H9 (cell line): ENCODE data around the gene CELA2B. TPM values are rescaled to one million over a fixed set of nuclear protein-coding genes. Genes with fewer than 3 reads are reported as not detected.

Source experiments
- DNase-seq: peaks from one replicate; pipeline ENCODE4 v3.0.0-alpha.2; 2017
- H2AFZ ChIP-seq: one replicate; pipeline ENCODE4 v1.6.1; 2013; ENCODE audit warnings: mild to moderate bottlenecking, low read length, control low read depth, moderate library complexity
- H2AK5ac ChIP-seq: 2 replicates; pipeline ENCODE4 v1.6.1; 2013; ENCODE audit warnings: low read length, control low read depth, mixed read lengths; ENCODE audit not compliant: insufficient read length
- H2BK120ac ChIP-seq: one replicate; pipeline ENCODE4 v1.6.1; 2013; ENCODE audit warnings: low read depth, mild to moderate bottlenecking, low read length, control low read depth, inconsistent platforms; ENCODE audit not compliant: poor library complexity, severe bottlenecking
- H2BK12ac ChIP-seq: 2 replicates; pipeline ENCODE4 v1.6.1; 2013; ENCODE audit warnings: low read length, control low read depth, mixed read lengths, low read depth; ENCODE audit not compliant: insufficient read length
- H2BK15ac ChIP-seq: 2 replicates; pipeline ENCODE4 v1.6.1; 2013; ENCODE audit warnings: low read depth, low read length, control low read depth
- H2BK20ac ChIP-seq: one replicate; pipeline ENCODE4 v1.6.1; 2013; ENCODE audit warnings: low read depth, mild to moderate bottlenecking, low read length, control low read depth, inconsistent platforms; ENCODE audit not compliant: poor library complexity, severe bottlenecking
- H2BK5ac ChIP-seq: 2 replicates; pipeline ENCODE4 v1.6.1; 2013; ENCODE audit warnings: low read length, control low read depth, mixed read lengths; ENCODE audit not compliant: insufficient read length
- H3K14ac ChIP-seq: 2 replicates; pipeline ENCODE4 v1.6.1; 2013; ENCODE audit warnings: low read length, control low read depth; ENCODE audit not compliant: insufficient read depth
- H3K18ac ChIP-seq: 2 replicates; pipeline ENCODE4 v1.6.1; 2013; ENCODE audit warnings: low read depth, mild to moderate bottlenecking, mixed read lengths, low read length, control low read depth; ENCODE audit not compliant: insufficient read length
- H3K23ac ChIP-seq: 2 replicates; pipeline ENCODE4 v1.6.1; 2013; ENCODE audit warnings: low read length, control low read depth, mixed read lengths, low read depth; ENCODE audit not compliant: insufficient read length
- H3K23me2 ChIP-seq: 2 replicates; pipeline ENCODE4 v1.6.1; 2013; ENCODE audit warnings: low read depth, mild to moderate bottlenecking, mixed read lengths, low read length, control low read depth; ENCODE audit not compliant: insufficient read length, poor library complexity, severe bottlenecking
- H3K27ac ChIP-seq: 2 replicates; pipeline ENCODE4 v1.5.1; 2013; ENCODE audit warnings: low read length, control low read depth, mixed read lengths, low read depth; ENCODE audit not compliant: insufficient read length
- H3K27me3 ChIP-seq: 2 replicates; pipeline ENCODE4 v1.6.1; 2013; ENCODE audit warnings: low read length, control low read depth, inconsistent platforms; ENCODE audit not compliant: insufficient read depth
- H3K4ac ChIP-seq: 2 replicates; pipeline ENCODE4 v1.6.1; 2013; ENCODE audit warnings: low read depth, mild to moderate bottlenecking, control low read depth, inconsistent platforms, low read length, moderate library complexity
- H3K4me1 ChIP-seq: 2 replicates; pipeline ENCODE4 v1.6.1; 2013; ENCODE audit warnings: low read length, control low read depth, inconsistent platforms; ENCODE audit not compliant: insufficient read depth
- H3K4me2 ChIP-seq: 2 replicates; pipeline ENCODE4 v1.6.1; 2013; ENCODE audit warnings: low read length, control low read depth, mixed read lengths; ENCODE audit not compliant: insufficient read length, insufficient read depth
- H3K56ac ChIP-seq: 2 replicates; pipeline ENCODE4 v1.6.1; 2013; ENCODE audit warnings: low read depth, mild to moderate bottlenecking, mixed read lengths, low read length, control low read depth; ENCODE audit not compliant: insufficient read length
- H3K79me1 ChIP-seq: 2 replicates; pipeline ENCODE4 v1.6.1; 2013; ENCODE audit warnings: low read depth, mild to moderate bottlenecking, moderate library complexity, low read length, control low read depth, inconsistent platforms; ENCODE audit not compliant: insufficient read depth, poor library complexity, severe bottlenecking
- H3K79me2 ChIP-seq: 2 replicates; pipeline ENCODE4 v1.6.1; 2013; ENCODE audit warnings: low read length, control low read depth, inconsistent platforms; ENCODE audit not compliant: insufficient read depth
- H3K9ac ChIP-seq: 2 replicates; pipeline ENCODE4 v1.6.1; 2013; ENCODE audit warnings: low read length, control low read depth, mixed read lengths; ENCODE audit not compliant: insufficient read length; ENCODE audit errors: extremely low read depth
- H3K9me3 ChIP-seq: one replicate; pipeline ENCODE4 v1.6.1; 2013; ENCODE audit warnings: low read depth, low read length, inconsistent platforms; ENCODE audit not compliant: control insufficient read depth
- H3T11ph ChIP-seq: one replicate; pipeline ENCODE4 v1.6.1; 2013; ENCODE audit warnings: mild to moderate bottlenecking, low read length, control low read depth, inconsistent platforms
- H4K20me1 ChIP-seq: one replicate; pipeline ENCODE4 v1.6.1; 2013; ENCODE audit not compliant: control insufficient read depth, insufficient read length, insufficient read depth
- H4K5ac ChIP-seq: 2 replicates; pipeline ENCODE4 v1.6.1; 2013; ENCODE audit warnings: low read depth, mild to moderate bottlenecking, mixed read lengths, low read length, control low read depth; ENCODE audit not compliant: insufficient read length
- H4K8ac ChIP-seq: replicated peaks from 2 replicates; pipeline ENCODE4 v1.6.1; 2013; ENCODE audit warnings: low read length, control low read depth, mixed read lengths, low read depth; ENCODE audit not compliant: insufficient read length
- H4K91ac ChIP-seq: 2 replicates; pipeline ENCODE4 v1.6.1; 2013; ENCODE audit warnings: low read depth, mild to moderate bottlenecking, moderate library complexity, mixed read lengths, low read length, control low read depth; ENCODE audit not compliant: insufficient read length
- H3K27ac Mint-ChIP-seq, 3 experiments: 2 replicates in 2 of 3; 3 replicates in 1 of 3; pipeline ENCODE4 v1.8.0; 2020 to 2021; ENCODE audit warnings: mixed read lengths in 3 of 3, mild to moderate bottlenecking in 1 of 3, moderate library complexity in 1 of 3
- H3K27me3 Mint-ChIP-seq: 2 replicates; pipeline ENCODE4 v1.8.0; 2021; ENCODE audit warnings: low read depth, mild to moderate bottlenecking, moderate library complexity, mixed read lengths
- H3K36me3 Mint-ChIP-seq, 3 experiments: 2 replicates in 2 of 3; 3 replicates in 1 of 3; pipeline ENCODE4 v1.8.0; 2020 to 2021; ENCODE audit warnings: low read depth in 3 of 3, mixed read lengths in 3 of 3; ENCODE audit not compliant: insufficient read depth in 1 of 3
- H3K4me1 Mint-ChIP-seq, 2 experiments: 2 replicates each; pipeline ENCODE4 v1.8.0; 2020; ENCODE audit warnings: mixed read lengths in 2 of 2
- H3K4me3 Mint-ChIP-seq, 2 experiments: 2 replicates in 1 of 2; 3 replicates in 1 of 2; pipeline ENCODE4 v1.8.0; 2020 to 2021; ENCODE audit warnings: mild to moderate bottlenecking in 2 of 2, mixed read lengths in 2 of 2, moderate library complexity in 1 of 2
- H3K9me3 Mint-ChIP-seq, 2 experiments: 2 replicates in 1 of 2; 3 replicates in 1 of 2; pipeline ENCODE4 v1.8.0; 2020; ENCODE audit warnings: mild to moderate bottlenecking in 2 of 2, mixed read lengths in 2 of 2, moderate library complexity in 1 of 2
- WGBS: extraction: QIAGEN DNeasy Blood & Tissue Kit; methylation state at CpG from one replicate; pipeline ENCODE4 v1.1.7; 2013; ENCODE audit warnings: missing lambda C conversion rate, low lambda C conversion rate, mixed read lengths; ENCODE audit not compliant: insufficient read length; ENCODE audit errors: extremely low coverage; 5-methylcytosine and 5-hydroxymethylcytosine counted together
- total RNA-seq: library from RNA; stranded (reverse); gene quantifications from 2 replicates; pipeline ENCODE4 v1.2.1, GENCODE V29; 2021
- TF ChIP-seq, protein P1 (sequence below): fragments of 200-600 bp; sonication (generic); conservative IDR thresholded peaks from 3 replicates; pipeline ENCODE4 v1.8.0; 2021; ENCODE audit warnings: antibody characterized with exemption, mild to moderate bottlenecking

Gene CELA2B
- total RNA-seq, 1 experiment from 2014 or later, result not detected

- H3T11ph ChIP-seq, result no peak overlapping the region
- no peak overlapping the region for H2BK12ac ChIP-seq
- DNase-seq, result no peak
- no peak overlapping the region for H4K5ac ChIP-seq
- H3K4ac ChIP-seq, result no peak overlapping the region
- H3K79me2 ChIP-seq, result no peaks in the 10 kb centered on the region
- no peak overlapping the region for H3K23ac ChIP-seq
- TF ChIP-seq, protein P1, sequence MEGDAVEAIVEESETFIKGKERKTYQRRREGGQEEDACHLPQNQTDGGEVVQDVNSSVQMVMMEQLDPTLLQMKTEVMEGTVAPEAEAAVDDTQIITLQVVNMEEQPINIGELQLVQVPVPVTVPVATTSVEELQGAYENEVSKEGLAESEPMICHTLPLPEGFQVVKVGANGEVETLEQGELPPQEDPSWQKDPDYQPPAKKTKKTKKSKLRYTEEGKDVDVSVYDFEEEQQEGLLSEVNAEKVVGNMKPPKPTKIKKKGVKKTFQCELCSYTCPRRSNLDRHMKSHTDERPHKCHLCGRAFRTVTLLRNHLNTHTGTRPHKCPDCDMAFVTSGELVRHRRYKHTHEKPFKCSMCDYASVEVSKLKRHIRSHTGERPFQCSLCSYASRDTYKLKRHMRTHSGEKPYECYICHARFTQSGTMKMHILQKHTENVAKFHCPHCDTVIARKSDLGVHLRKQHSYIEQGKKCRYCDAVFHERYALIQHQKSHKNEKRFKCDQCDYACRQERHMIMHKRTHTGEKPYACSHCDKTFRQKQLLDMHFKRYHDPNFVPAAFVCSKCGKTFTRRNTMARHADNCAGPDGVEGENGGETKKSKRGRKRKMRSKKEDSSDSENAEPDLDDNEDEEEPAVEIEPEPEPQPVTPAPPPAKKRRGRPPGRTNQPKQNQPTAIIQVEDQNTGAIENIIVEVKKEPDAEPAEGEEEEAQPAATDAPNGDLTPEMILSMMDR, result no peak
- Mint-ChIP-seq H3K27ac (no peak overlapping the region), H3K36me3 (peaks cover 0 to 28% (median 22%) of the 10 kb centered on the region in 3 experiments; a peak in 6 of 7 replicates), H3K27me3 (no peaks in the 10 kb centered on the region), H3K9me3 (no peaks in the 10 kb centered on the region), H3K4me3 (no peak overlapping the region), H3K4me1 (peaks cover 12% of the 10 kb centered on the region in 2 experiments)
- H3K14ac ChIP-seq, result no peak overlapping the region
- H3K18ac ChIP-seq, result no peak overlapping the region
- H4K8ac ChIP-seq, result no peak overlapping the region
- no peak overlapping the region for H3K56ac ChIP-seq
- H4K20me1 ChIP-seq, result no peaks in the 10 kb centered on the region
- WGBS, result no CpG with 5 or more reads among the region's 4 CpGs
- no peak overlapping the region for H2AFZ ChIP-seq
- no peak overlapping the region for H2BK5ac ChIP-seq
- no peaks in the 10 kb centered on the region for H3K23me2 ChIP-seq
- no peak overlapping the region for H3K27ac ChIP-seq
- H3K4me1 ChIP-seq, result no peaks in the 10 kb centered on the region
- no peak overlapping the region for H3K4me2 ChIP-seq
- no peaks in the 10 kb centered on the region; the same call in 1 of the 2 replicates for H3K27me3 ChIP-seq
- H3K9ac ChIP-seq, result no peak overlapping the region
- no peak overlapping the region for H2BK20ac ChIP-seq
- no peaks in the 10 kb centered on the region for H3K9me3 ChIP-seq
- no peak overlapping the region for H4K91ac ChIP-seq
- no peak overlapping the region for H2AK5ac ChIP-seq
- no peak overlapping the region for H2BK120ac ChIP-seq
- no peak overlapping the region for H2BK15ac ChIP-seq
- no peaks in the 10 kb centered on the region for H3K79me1 ChIP-seq
Observed at GRCh38 chr1:15531003-15531402, 55.1 kb downstream of the CELA2B start.
